Lung (tissue), 12 donors: ENCODE measurements around the gene OPCML. TPM values are rescaled to one million over a fixed set of nuclear protein-coding genes. Genes with fewer than 3 reads are reported as not detected.

Experiments used
- ATAC-seq: fragments of 200-7000 bp; cut with Tn5 transposase; one replicate; pipeline ENCODE4 v1.9.1; 2020; ENCODE audit warnings: moderate number of reproducible peaks; ENCODE audit not compliant: insufficient read depth, low FRiP score
- DNase-seq, 3 donors: peaks; one replicate each; pipeline ENCODE4 v3.0.0-alpha.2; 2013 to 2017
- H3K27ac ChIP-seq, 2 donors: one replicate each; pipeline ENCODE4 v1.5.1; 2013; ENCODE audit warnings: mild to moderate bottlenecking in 2 of 2, moderate library complexity in 2 of 2, control low read depth in 1 of 2, inconsistent platforms in 1 of 2, low read depth in 1 of 2, low read length in 1 of 2
- H3K27me3 ChIP-seq, 3 donors: one replicate each; pipeline ENCODE4 v1.5.1; 2013; ENCODE audit warnings: low read length in 2 of 3; ENCODE audit not compliant: control insufficient read depth in 3 of 3, insufficient read depth in 3 of 3
- H3K36me3 ChIP-seq, 4 donors: one replicate each; pipeline ENCODE4 v1.5.1; 2013; ENCODE audit warnings: low read length in 4 of 4, mild to moderate bottlenecking in 1 of 4, moderate library complexity in 1 of 4; ENCODE audit not compliant: control insufficient read depth in 4 of 4, insufficient read depth in 4 of 4
- H3K4me1 ChIP-seq, 5 donors: one replicate each; pipeline ENCODE4 v1.5.1; 2013; ENCODE audit warnings: low read length in 5 of 5, mild to moderate bottlenecking in 2 of 5, moderate library complexity in 1 of 5; ENCODE audit not compliant: control insufficient read depth in 5 of 5, insufficient read depth in 5 of 5
- H3K4me3 ChIP-seq: one replicate; pipeline ENCODE4 v1.5.1; 2013; ENCODE audit warnings: mild to moderate bottlenecking, control low read depth, moderate library complexity
- H3K9ac ChIP-seq, 2 donors: one replicate each; pipeline ENCODE4 v1.5.1; 2013; ENCODE audit warnings: low read length in 2 of 2, control low read depth in 1 of 2; ENCODE audit not compliant: insufficient read depth in 1 of 2
- H3K9me3 ChIP-seq, 4 donors: one replicate each; pipeline ENCODE4 v1.5.1; 2013; ENCODE audit warnings: low read length in 3 of 4, mild to moderate bottlenecking in 1 of 4, moderate library complexity in 1 of 4; ENCODE audit not compliant: control insufficient read depth in 4 of 4, insufficient read depth in 3 of 4
- WGBS, 2 donors: extraction: QIAGEN DNeasy Blood & Tissue Kit; methylation state at CpG; one replicate each; pipeline ENCODE4 v1.1.7; 2013; 5-methylcytosine and 5-hydroxymethylcytosine counted together
- polyA plus RNA-seq, 2 donors: library from polyadenylated mRNA; stranded (reverse); fragments of 200-250 nt; gene quantifications; one replicate each; pipeline ENCODE4 v1.2.1, GENCODE V29; 2013
- total RNA-seq, 2 donors: library from RNA; depleted of rRNA in 1 of 2; stranded (reverse); fragments of >200 nt in 1 of 2; gene quantifications; one replicate each; pipeline ENCODE4 v1.2.1, GENCODE V29; 2014 to 2021
- TF ChIP-seq, protein P1 (sequence below): IDR thresholded peaks from 2 replicates; pipeline ENCODE4 v1.5.1; 2012; ENCODE audit warnings: mild to moderate bottlenecking; ENCODE audit errors: control extremely low read depth, extremely low read depth
- donor health status: control.
- donor health status: control.
- donor health status: Bipolar disorder and iron deficiency.
- donor health status: healthy.
- donor health status: DM: yes; HTN: yes; CAD: no.

OPCML gene
- total and polyA plus RNA-seq, 4 donors, result 0.49 to 0.74 TPM; not detected in 2

DNA sequence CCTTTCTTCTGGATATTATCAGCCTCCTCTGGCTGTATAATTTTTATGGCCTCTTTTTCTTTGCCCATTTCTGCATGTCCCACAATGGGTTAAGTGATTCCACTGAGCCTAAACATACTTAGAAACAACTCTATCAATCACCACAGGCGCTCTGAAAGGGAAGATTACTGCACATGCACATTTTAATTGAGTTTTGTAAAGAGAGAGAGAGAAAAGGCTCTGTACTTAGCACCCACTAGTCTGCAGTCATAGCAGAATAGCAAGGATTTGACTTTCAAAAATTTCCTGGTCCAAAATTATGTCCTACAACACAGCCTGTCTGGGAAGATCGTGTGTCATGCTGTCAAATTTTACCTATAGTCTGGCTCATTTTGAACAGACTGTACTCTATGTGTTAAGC, 758.5 kb downstream of the OPCML start:
- no peaks in the 10 kb centered on the region for H3K27me3 ChIP-seq
- no peak overlapping the region for H3K27ac ChIP-seq
- H3K4me1 ChIP-seq, result peaks cover 3 to 14% (median 4%) of the 10 kb centered on the region in 5 donors
- no peaks in the 10 kb centered on the region for H3K36me3 ChIP-seq
- no peak overlapping the region for H3K9ac ChIP-seq
- no peaks in the 10 kb centered on the region for H3K9me3 ChIP-seq
- no peak for ATAC-seq
- no peak for DNase-seq
- TF ChIP-seq, protein P1, sequence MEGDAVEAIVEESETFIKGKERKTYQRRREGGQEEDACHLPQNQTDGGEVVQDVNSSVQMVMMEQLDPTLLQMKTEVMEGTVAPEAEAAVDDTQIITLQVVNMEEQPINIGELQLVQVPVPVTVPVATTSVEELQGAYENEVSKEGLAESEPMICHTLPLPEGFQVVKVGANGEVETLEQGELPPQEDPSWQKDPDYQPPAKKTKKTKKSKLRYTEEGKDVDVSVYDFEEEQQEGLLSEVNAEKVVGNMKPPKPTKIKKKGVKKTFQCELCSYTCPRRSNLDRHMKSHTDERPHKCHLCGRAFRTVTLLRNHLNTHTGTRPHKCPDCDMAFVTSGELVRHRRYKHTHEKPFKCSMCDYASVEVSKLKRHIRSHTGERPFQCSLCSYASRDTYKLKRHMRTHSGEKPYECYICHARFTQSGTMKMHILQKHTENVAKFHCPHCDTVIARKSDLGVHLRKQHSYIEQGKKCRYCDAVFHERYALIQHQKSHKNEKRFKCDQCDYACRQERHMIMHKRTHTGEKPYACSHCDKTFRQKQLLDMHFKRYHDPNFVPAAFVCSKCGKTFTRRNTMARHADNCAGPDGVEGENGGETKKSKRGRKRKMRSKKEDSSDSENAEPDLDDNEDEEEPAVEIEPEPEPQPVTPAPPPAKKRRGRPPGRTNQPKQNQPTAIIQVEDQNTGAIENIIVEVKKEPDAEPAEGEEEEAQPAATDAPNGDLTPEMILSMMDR, result no peak
- H3K4me3 ChIP-seq, result no peak overlapping the region
- WGBS, 2 donors, result 55 to 62% methylated on average over 2 of the region's 2 CpGs

GRCh38 chr11:132772703-132773545, 759.4 kb downstream of the OPCML start:
- Histone ChIP-seq H3K4me3 (no peak overlapping the region), H3K36me3 (no peaks in the 10 kb centered on the region), H3K9ac (no peak overlapping the region), H3K9me3 (no peaks in the 10 kb centered on the region), H3K27me3 (no peaks in the 10 kb centered on the region), H3K27ac (no peak overlapping the region), H3K4me1 (peaks cover 3 to 14% (median 4%) of the 10 kb centered on the region in 5 donors)
- WGBS, 2 donors, result 55 to 65% methylated on average over 19 of the region's 19 CpGs
- TF ChIP-seq, protein P1, result no peak
- no peak for ATAC-seq
- no peak for DNase-seq

DNA sequence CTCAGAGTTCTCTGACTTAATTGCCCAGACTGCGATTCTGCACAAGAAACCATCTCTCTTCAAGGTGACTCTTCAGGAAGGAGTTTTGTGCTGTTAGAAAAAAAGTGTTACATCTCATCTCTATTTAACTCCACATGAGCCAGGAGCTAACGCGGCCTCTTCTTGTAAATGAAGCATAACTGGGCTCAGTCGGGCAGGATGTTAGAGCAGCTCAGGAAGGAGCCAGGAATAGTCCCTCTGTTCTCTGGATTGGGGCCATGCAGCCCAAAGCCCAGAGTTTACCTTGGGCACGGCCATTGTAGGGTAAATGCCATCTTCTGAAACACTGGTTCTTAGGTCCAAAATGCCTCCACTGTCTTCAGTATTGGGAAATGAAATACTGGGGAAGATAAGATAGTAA, 760.6 kb downstream of the OPCML start:
- 60 to 66% methylated on average over 5 of the region's 5 CpGs for WGBS, 2 donors
- Histone ChIP-seq H3K4me1 (peaks cover 3 to 14% (median 4%) of the 10 kb centered on the region in 5 donors), H3K4me3 (no peak overlapping the region), H3K27me3 (no peaks in the 10 kb centered on the region), H3K36me3 (no peaks in the 10 kb centered on the region), H3K9me3 (no peaks in the 10 kb centered on the region), H3K9ac (no peak overlapping the region), H3K27ac (no peak overlapping the region)
- no peak for ATAC-seq
- TF ChIP-seq, protein P1, result no peak
- no peak for DNase-seq
